GM21381 (cell line): ENCODE measurements around the gene S100A10.

Source experiments
- ATAC-seq: cut with Tn5 transposase; IDR thresholded peaks from one replicate; pipeline ENCODE4 v1.9.1; 2021; ENCODE audit warnings: mild to moderate bottlenecking, moderate library complexity; ENCODE audit not compliant: unreplicated experiment

S100A10 gene

DNA sequence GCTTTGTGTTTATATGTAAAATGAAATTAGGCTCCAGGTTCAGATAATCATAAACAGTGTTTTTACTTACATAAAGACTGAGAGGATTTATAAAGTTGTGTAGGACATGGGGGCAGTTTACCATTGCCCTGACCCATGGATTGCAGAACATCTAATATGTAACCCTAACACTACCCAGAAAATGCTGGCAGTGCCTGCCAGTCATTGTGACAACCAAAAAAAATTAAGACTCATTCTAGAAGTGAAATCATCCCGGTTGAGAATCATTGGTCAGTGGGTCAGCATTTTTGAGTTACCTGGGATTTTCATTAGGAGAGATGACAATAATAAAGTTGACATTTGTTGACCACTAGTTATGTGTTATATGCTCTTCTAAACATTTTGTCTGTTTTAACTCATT, 53.1 kb downstream of the S100A10 start:
- ATAC-seq, result no peak

DNA sequence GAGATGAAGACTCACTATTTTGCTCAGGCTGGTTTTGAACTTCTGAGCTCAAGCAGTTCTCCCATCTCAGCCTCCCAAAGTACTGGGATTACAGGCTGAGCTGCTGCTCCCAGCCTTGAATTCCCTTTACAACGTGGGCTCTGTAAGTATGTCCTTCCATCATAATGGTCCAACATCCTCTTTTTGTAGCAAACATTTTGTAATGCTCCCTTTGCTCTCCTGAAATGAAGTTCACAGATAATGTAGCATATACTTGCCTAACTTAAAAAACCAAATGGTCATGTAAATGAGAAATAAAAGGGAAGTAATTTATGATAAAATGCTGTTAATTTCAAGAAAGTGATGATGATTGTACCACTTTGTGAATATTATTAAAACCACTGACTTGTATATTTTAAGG, 53.9 kb downstream of the S100A10 start:
- no peak for ATAC-seq

GRCh38 chr1:151939141-151939540, 54.5 kb downstream of the S100A10 start:
- ATAC-seq, result no peak

DNA sequence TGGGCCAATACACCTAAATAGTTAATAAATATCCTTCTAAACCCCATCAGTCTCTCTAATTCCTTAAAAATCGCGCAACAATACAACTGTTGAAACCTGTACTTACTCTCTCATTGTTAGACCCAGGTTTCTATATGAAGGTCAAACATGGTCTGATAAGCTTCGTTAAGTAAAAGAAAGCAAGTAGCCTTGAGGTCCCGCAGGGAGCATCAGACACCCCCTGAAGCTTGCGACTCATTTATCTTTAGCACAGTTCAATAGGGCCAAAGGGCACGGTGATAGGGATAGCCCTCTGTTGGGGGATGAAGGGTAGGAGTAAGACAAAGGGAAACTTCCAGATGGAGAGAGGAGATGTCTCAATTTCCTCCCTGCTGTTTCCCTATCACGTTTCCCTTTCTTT, 57.0 kb downstream of the S100A10 start:
- no peak for ATAC-seq

GRCh38 chr1:151935894-151936602, 57.6 kb downstream of the S100A10 start:
- no peak for ATAC-seq

GRCh38 chr1:151935154-151935553, 58.5 kb downstream of the S100A10 start:
- ATAC-seq, result no peak

- no peak for ATAC-seq
These were observed 59.6 kb downstream of the S100A10 start for GRCh38 chr1:151934048-151934493.
